IMR-90 (cell line): ENCODE results near the gene INPP5E. TPM values are rescaled to one million over a fixed set of nuclear protein-coding genes. Genes with fewer than 3 reads are reported as not detected.

Experiments used
- ATAC-seq: fragments of 200-7000 bp; cut with Tn5 transposase; 2 replicates; pipeline ENCODE4 v1.9.1; 2020; ENCODE audit warnings: low read depth, mild to moderate bottlenecking, moderate library complexity
- BruUV-seq: library from RNA; stranded (reverse); fragments of 400-500 nt; replicated peaks from 2 replicates; lab custom pipeline; 2021; lab: Mats Ljungman, UMichigan
- CTCF ChIA-PET: fragments of 300-600 bp; formaldehyde crosslinking; extraction: SDS; loops from one replicate; lab custom pipeline; 2021; ENCODE audit warnings: antibody characterized with exemption; lab: Yijun Ruan, JAX
- POLR2A ChIA-PET: fragments of 300-600 bp; sonication (Branson Sonifier 250); formaldehyde crosslinking; loops from one replicate; lab custom pipeline; 2022; ENCODE audit warnings: antibody characterized with exemption; ENCODE audit not compliant: unreplicated experiment; lab: Charles Lee
- DNase-seq: peaks from one replicate; pipeline ENCODE4 v3.0.0; 2013
- H2AFZ ChIP-seq: replicated peaks from 2 replicates; pipeline ENCODE3; 2013; ENCODE audit warnings: low read length, mild to moderate bottlenecking; ENCODE audit not compliant: poor library complexity
- H2AK5ac ChIP-seq: 2 replicates; pipeline ENCODE4 v1.6.1; 2013; ENCODE audit warnings: low read depth, low read length, inconsistent platforms
- H2AK9ac ChIP-seq: replicated peaks from 2 replicates; pipeline ENCODE3; 2013; ENCODE audit warnings: mild to moderate bottlenecking, low read depth, low read length, moderate library complexity; ENCODE audit not compliant: poor library complexity
- H2BK120ac ChIP-seq: 2 replicates; pipeline ENCODE4 v1.6.1; 2013; ENCODE audit warnings: low read depth, low read length, inconsistent platforms
- H2BK15ac ChIP-seq: 3 replicates; pipeline ENCODE4 v1.6.1; 2013; ENCODE audit warnings: low read depth, low read length, inconsistent platforms
- H2BK20ac ChIP-seq: 2 replicates; pipeline ENCODE4 v1.6.1; 2013; ENCODE audit warnings: low read depth, mild to moderate bottlenecking, inconsistent platforms, low read length, moderate library complexity
- H2BK5ac ChIP-seq: 2 replicates; pipeline ENCODE4 v1.6.1; 2013; ENCODE audit warnings: mild to moderate bottlenecking, low read depth, low read length, inconsistent platforms; ENCODE audit not compliant: poor library complexity, severe bottlenecking
- H3K14ac ChIP-seq: replicated peaks from 2 replicates; pipeline ENCODE4 v1.6.1; 2013; ENCODE audit warnings: low read depth, low read length, inconsistent platforms
- H3K18ac ChIP-seq: 2 replicates; pipeline ENCODE4 v1.6.1; 2013; ENCODE audit warnings: low read depth, low read length, control low read depth
- H3K23ac ChIP-seq: 2 replicates; pipeline ENCODE4 v1.6.1; 2013; ENCODE audit warnings: low read depth, low read length, inconsistent platforms
- H3K27ac ChIP-seq: 2 replicates; pipeline ENCODE4 v1.5.1; 2013; ENCODE audit warnings: mild to moderate bottlenecking, control low read depth, low read length; ENCODE audit not compliant: insufficient read depth
- H3K27me3 ChIP-seq: 2 replicates; pipeline ENCODE4 v1.6.1; 2013; ENCODE audit warnings: low read length; ENCODE audit not compliant: control insufficient read depth, insufficient read depth
- H3K36me3 ChIP-seq: 2 replicates; pipeline ENCODE4 v1.6.1; 2013; ENCODE audit warnings: low read length, mixed read lengths; ENCODE audit not compliant: control insufficient read depth, insufficient read depth
- H3K4ac ChIP-seq: 2 replicates; pipeline ENCODE4 v1.6.1; 2013; ENCODE audit warnings: low read depth, low read length, inconsistent platforms
- H3K4me1 ChIP-seq: 2 replicates; pipeline ENCODE4 v1.6.1; 2013; ENCODE audit warnings: low read length, mixed read lengths; ENCODE audit not compliant: control insufficient read depth, insufficient read depth
- H3K4me2 ChIP-seq: 2 replicates; pipeline ENCODE4 v1.6.1; 2013; ENCODE audit warnings: low read depth, mild to moderate bottlenecking, control low read depth, low read length, moderate library complexity
- H3K4me3 ChIP-seq: 2 replicates; pipeline ENCODE4 v1.5.1; 2013; ENCODE audit warnings: low read depth, mild to moderate bottlenecking, control low read depth, low read length, moderate library complexity; ENCODE audit not compliant: insufficient read depth
- H3K56ac ChIP-seq: 2 replicates; pipeline ENCODE4 v1.6.1; 2013; ENCODE audit warnings: low read length, inconsistent platforms; ENCODE audit not compliant: insufficient read depth; ENCODE audit errors: extremely low read depth
- H3K79me1 ChIP-seq, 2 experiments: 2 replicates each; pipeline ENCODE4 v1.6.1; 2013; ENCODE audit warnings: low read length in 2 of 2, inconsistent platforms in 1 of 2, low read depth in 1 of 2
- H3K9ac ChIP-seq: 2 replicates; pipeline ENCODE4 v1.6.1; 2013; ENCODE audit warnings: low read depth, low read length, control low read depth
- H3K9me1 ChIP-seq: 2 replicates; pipeline ENCODE4 v1.6.1; 2013; ENCODE audit warnings: low read length, inconsistent platforms; ENCODE audit not compliant: insufficient read depth
- H3K9me3 ChIP-seq: 2 replicates; pipeline ENCODE4 v1.6.1; 2013; ENCODE audit warnings: low read length; ENCODE audit not compliant: control insufficient read depth, insufficient read depth
- H4K20me1 ChIP-seq: 2 replicates; pipeline ENCODE4 v1.6.1; 2013; ENCODE audit warnings: low read length, inconsistent platforms; ENCODE audit not compliant: insufficient read depth
- H4K5ac ChIP-seq: 2 replicates; pipeline ENCODE4 v1.6.1; 2013; ENCODE audit warnings: mild to moderate bottlenecking, low read depth, low read length, control low read depth
- H4K8ac ChIP-seq, 2 experiments: 2 replicates each; pipeline ENCODE4 v1.6.1; 2013; ENCODE audit warnings: low read depth in 2 of 2, low read length in 2 of 2, control low read depth in 1 of 2, inconsistent platforms in 1 of 2
- H4K91ac ChIP-seq: 2 replicates; pipeline ENCODE4 v1.6.1; 2013; ENCODE audit warnings: low read depth, low read length, inconsistent platforms; ENCODE audit not compliant: insufficient read depth
- CHD1 ChIP-seq: IDR thresholded peaks from 2 replicates; pipeline ENCODE4 v1.6.1; 2012; ENCODE audit warnings: low read depth, low read length, improper control_type of control experiment
- FOS ChIP-seq: fragments of 150-350 bp; IDR thresholded peaks from 2 replicates; pipeline ENCODE4 v1.6.1; 2016; ENCODE audit warnings: low read depth, low read length
- MAZ ChIP-seq: IDR thresholded peaks from 2 replicates; pipeline ENCODE4 v1.6.1; 2012; ENCODE audit warnings: low read depth, mild to moderate bottlenecking, low read length, improper control_type of control experiment, moderate library complexity, borderline replicate concordance
- NFE2L2 ChIP-seq: fragments of 150-350 bp; IDR thresholded peaks from 2 replicates; pipeline ENCODE4 v1.6.1; 2016; ENCODE audit warnings: low read depth, mild to moderate bottlenecking, low read length
- RAD21 ChIP-seq: IDR thresholded peaks from 2 replicates; pipeline ENCODE4 v1.6.1; 2012; ENCODE audit warnings: low read length, improper control_type of control experiment
- RCOR1 ChIP-seq: IDR thresholded peaks from 2 replicates; pipeline ENCODE4 v1.6.1; 2012; ENCODE audit warnings: mild to moderate bottlenecking, low read length, improper control_type of control experiment; ENCODE audit not compliant: insufficient replicate concordance
- USF2 ChIP-seq: fragments of 150-350 bp; IDR thresholded peaks from 2 replicates; pipeline ENCODE4 v1.6.1; 2017; ENCODE audit warnings: mild to moderate bottlenecking, antibody characterized with exemption, low read length, low read depth
- WGBS, 2 experiments: methylation state at CpG; one replicate each; pipeline versions ENCODE4 v1.1.5 to v1.1.7; 2013; ENCODE audit warnings: missing lambda C conversion rate in 2 of 2; ENCODE audit not compliant: insufficient read length in 1 of 2; ENCODE audit errors: extremely low coverage in 2 of 2; 5-methylcytosine and 5-hydroxymethylcytosine counted together
- dilution Hi-C: fragments of 300-500 bp; cut with HindIII; formaldehyde crosslinking; loops from one replicate; pipeline ENCODE4 v1.14.3; 2018; ENCODE audit warnings: low sequenced_read_pairs; ENCODE audit not compliant: unreplicated experiment
- in situ Hi-C: fragments of 300-500 bp; cut with MboI; formaldehyde crosslinking; loops from 3 replicates; pipeline ENCODE4 v1.14.3; 2019; ENCODE audit warnings: low sequenced_read_pairs, inconsistent platforms, mixed read lengths
- intact Hi-C: fragments of 100-400 bp; cut with micrococcal nuclease; formaldehyde crosslinking; loops from 2 replicates; pipeline ENCODE4 v1.10.0; 2022
- polyA plus RNA-seq, 3 experiments: library from polyadenylated mRNA; depleted of rRNA; stranded (reverse); fragments of >200 nt; gene quantifications; 2 replicates each; pipeline ENCODE4 v1.2.3, GENCODE V29; 2012; ENCODE audit warnings: low replicate concordance in 1 of 3
- total RNA-seq: library from RNA; depleted of rRNA; stranded (reverse); fragments of >200 nt; gene quantifications from 2 replicates; pipeline ENCODE4 v1.2.3, GENCODE V29; 2012

The INPP5E gene
- total and polyA plus RNA-seq, 2 of the 4 experiments (the other 2 are of a cell fraction) = 1.6 to 9.4 TPM

DNA sequence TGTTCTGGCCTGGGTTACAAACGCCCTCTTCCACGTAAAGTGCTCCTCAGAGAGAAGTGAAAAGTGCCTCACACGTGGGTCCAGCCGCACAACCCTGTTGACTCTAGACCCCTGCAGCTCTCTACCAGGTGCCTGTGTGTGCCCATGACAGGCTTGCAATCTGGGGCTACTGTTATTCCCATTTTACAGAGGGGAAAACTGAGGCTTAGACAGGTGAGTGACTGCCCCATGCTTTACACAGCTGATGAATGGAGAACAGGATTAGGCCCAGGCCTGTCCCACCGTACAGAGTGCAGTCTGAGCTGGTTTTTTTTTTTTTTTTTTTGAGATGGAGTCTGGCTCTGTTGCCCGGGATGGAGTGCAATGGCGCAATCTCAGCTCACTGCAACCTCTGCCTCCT, 6.2 kb upstream of the INPP5E start:
- no CpG with 5 or more reads among the region's 7 CpGs for WGBS, 2 experiments
- Histone ChIP-seq H3K27ac (no peak overlapping the region), H2BK120ac (no peak overlapping the region), H3K9me3 (no peaks in the 10 kb centered on the region), H3K9ac (no peak overlapping the region), H2BK15ac (no peak overlapping the region), H2AFZ (no peak overlapping the region), H4K20me1 (peaks cover 30% of the 10 kb centered on the region), H3K27me3 (no peaks in the 10 kb centered on the region), H3K23ac (no peak overlapping the region), H3K36me3 (peaks cover 86% of the 10 kb centered on the region), H2AK9ac (peak overlapping the region; percentile 42), H3K4ac (no peak overlapping the region), H3K4me2 (no peak overlapping the region), H3K4me3 (no peak overlapping the region), H4K8ac (no peak overlapping the region), H4K5ac (no peak overlapping the region), H3K9me1 (no peaks in the 10 kb centered on the region), H2BK5ac (no peak overlapping the region), H3K56ac (no peak overlapping the region), H3K79me1 (peaks cover 15 to 44% of the 10 kb centered on the region in 2 experiments; a peak in 3 of 4 replicates), H4K91ac (no peak overlapping the region), H3K14ac (no peak overlapping the region), H3K18ac (no peak overlapping the region), H2BK20ac (no peak overlapping the region), H2AK5ac (no peak overlapping the region), H3K4me1 (no peaks in the 10 kb centered on the region)
- TF ChIP-seq RCOR1 (no peak), NFE2L2 (no peak), FOS (no peak), CHD1 (no peak), MAZ (no peak), RAD21 (no peak), USF2 (no peak)
- ChIA-PET POLR2A (no interaction called here), CTCF (no interaction called here)
- in situ Hi-C loops (no loop called here), dilution Hi-C loops (no loop called here), intact Hi-C loops (no loop called here)
- no peak for DNase-seq
- BruUV-seq = no TSS peak
- ATAC-seq = no peak
